Natural killer cell (primary cell): ENCODE results near the gene CHAF1B. TPM values are rescaled to one million over a fixed set of nuclear protein-coding genes. Genes with fewer than 3 reads are reported as not detected.
A peak's percentile ranks its signal among the peaks of the same experiment; 100 is the strongest.
"Not testable (repeated sequence)": the region's sequence is repeated elsewhere in the genome, so short reads cannot be mapped to it uniquely, and the experiment has no call there.

Experiments
- ATAC-seq, 3 donors: fragments of 150-1000 bp in 2 of 3; fragments of 200-7000 bp in 1 of 3; cut with Tn5 transposase; 1 replicate in 1 of 3; 2 replicates in 2 of 3; pipeline ENCODE4 v1.10.0; 2021; ENCODE audit warnings: mild to moderate bottlenecking in 2 of 3, moderate library complexity in 2 of 3
- DNase-seq, 2 donors: peaks; one replicate each; pipeline versions ENCODE4 v3.0.0 to v3.0.0-alpha.2; 2013 to 2021; ENCODE audit warnings: mixed read lengths in 1 of 2
- H3K27ac ChIP-seq: one replicate; pipeline ENCODE4 v1.5.1; 2013; ENCODE audit warnings: mild to moderate bottlenecking, low read length
- H3K27me3 ChIP-seq: one replicate; pipeline ENCODE4 v1.6.1; 2013; ENCODE audit warnings: low read length; ENCODE audit not compliant: control insufficient read depth, insufficient read depth
- H3K36me3 ChIP-seq: one replicate; pipeline ENCODE4 v1.6.1; 2013; ENCODE audit warnings: low read length; ENCODE audit not compliant: control insufficient read depth, insufficient read depth
- H3K4me1 ChIP-seq: one replicate; pipeline ENCODE4 v1.6.1; 2013; ENCODE audit warnings: low read length; ENCODE audit not compliant: control insufficient read depth, insufficient read depth
- H3K4me3 ChIP-seq: one replicate; pipeline ENCODE4 v1.5.1; 2013; ENCODE audit warnings: low read length
- H3K9me3 ChIP-seq: one replicate; pipeline ENCODE4 v1.6.1; 2013; ENCODE audit warnings: low read length; ENCODE audit not compliant: control insufficient read depth, insufficient read depth
- H3K27ac Mint-ChIP-seq, 2 donors: one replicate each; pipeline ENCODE4 v1.8.0; 2022; ENCODE audit warnings: mild to moderate bottlenecking in 2 of 2, mixed read lengths in 2 of 2, moderate library complexity in 1 of 2
- H3K27me3 Mint-ChIP-seq, 2 donors: one replicate each; pipeline ENCODE4 v1.8.0; 2022; ENCODE audit warnings: low read depth in 2 of 2, mixed read lengths in 2 of 2
- H3K36me3 Mint-ChIP-seq: one replicate; pipeline ENCODE4 v1.8.0; 2022; ENCODE audit warnings: mixed read lengths
- H3K4me1 Mint-ChIP-seq, 2 donors: one replicate each; pipeline ENCODE4 v1.8.0; 2022; ENCODE audit warnings: mixed read lengths in 2 of 2
- H3K4me3 Mint-ChIP-seq: one replicate; pipeline ENCODE4 v1.8.0; 2022; ENCODE audit warnings: mild to moderate bottlenecking, moderate library complexity, mixed read lengths
- H3K9me3 Mint-ChIP-seq, 2 donors: one replicate each; pipeline ENCODE4 v1.8.0; 2022; ENCODE audit warnings: mixed read lengths in 2 of 2
- CTCF ChIP-seq: fragments of 200-600 bp; IDR thresholded peaks from one replicate; pipeline ENCODE4 v1.8.0; 2022; ENCODE audit warnings: antibody characterized with exemption
- WGBS: methylation state at CpG from one replicate; pipeline ENCODE4 v1.1.7; 2013; ENCODE audit warnings: missing lambda C conversion rate; ENCODE audit not compliant: insufficient coverage; 5-methylcytosine and 5-hydroxymethylcytosine counted together
- intact Hi-C: fragments of 100-400 bp; cut with micrococcal nuclease; formaldehyde crosslinking; loops from one replicate; pipeline ENCODE4 v1.14.2; 2022
- total RNA-seq, 4 donors: library from RNA; stranded (reverse); fragments of 120-200 nt in 1 of 4; gene quantifications; one replicate each; pipeline versions ENCODE4 v1.2.3 to v1.2.4, GENCODE V29; 2013 to 2022

CHAF1B gene
- total RNA-seq, 3 donors from 2014 or later (not counting 1 experiment from before 2014, with no cell fraction given), result 7.6 to 7.9 (median 7.7) TPM

GRCh38 chr21:36377391-36377842, 7.8 kb upstream of the CHAF1B start:
- ATAC-seq (no peak), DNase-seq (no peak)
- H3K4me3 ChIP-seq, result no peak overlapping the region
- 97% methylated on average over 7 of the region's 7 CpGs for WGBS
- H3K4me3 Mint-ChIP-seq, result no peak overlapping the region
- no peaks in the 10 kb centered on the region for H3K27me3 ChIP-seq
- peak overlapping the region in 1 of 2 donors; percentile 54 for H3K27ac Mint-ChIP-seq
- no peak overlapping the region for H3K27ac ChIP-seq
- H3K36me3 ChIP-seq, result peaks cover 52% of the 10 kb centered on the region
- H3K4me1 Mint-ChIP-seq, result no peaks in the 10 kb centered on the region
- H3K27me3 Mint-ChIP-seq, result no peaks in the 10 kb centered on the region
- H3K36me3 Mint-ChIP-seq, result peaks cover 3% of the 10 kb centered on the region
- no peaks in the 10 kb centered on the region for H3K9me3 ChIP-seq
- TF ChIP-seq CTCF, result no peak
- no peaks in the 10 kb centered on the region for H3K4me1 ChIP-seq
- no peaks in the 10 kb centered on the region for H3K9me3 Mint-ChIP-seq
- intact Hi-C loops, result no loop called here

DNA sequence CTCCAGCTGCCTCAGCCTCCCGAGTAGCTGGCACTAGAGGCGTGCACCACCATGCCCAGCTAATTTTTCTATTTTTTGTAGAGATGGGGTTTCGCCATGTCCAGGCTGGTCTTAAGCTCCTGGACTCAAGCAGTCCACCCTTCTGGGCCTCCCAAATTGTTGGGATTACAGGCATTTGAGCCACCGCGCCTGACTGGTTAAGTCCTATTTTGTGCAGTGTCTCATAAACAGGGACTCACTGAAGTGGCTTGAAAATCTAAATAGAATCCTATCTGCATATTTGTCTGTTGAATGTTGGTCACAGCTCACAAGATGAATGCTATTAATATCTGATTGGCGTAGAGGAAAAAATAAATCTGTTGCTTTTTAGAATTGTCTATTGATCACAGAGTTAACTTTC, 5.9 kb upstream of the CHAF1B start:
- H3K27me3 Mint-ChIP-seq, result no peaks in the 10 kb centered on the region
- Histone ChIP-seq H3K27ac (no peak overlapping the region), H3K27me3 (no peaks in the 10 kb centered on the region), H3K36me3 (peaks cover 37% of the 10 kb centered on the region), H3K4me1 (no peaks in the 10 kb centered on the region), H3K9me3 (no peaks in the 10 kb centered on the region), H3K4me3 (no peak overlapping the region)
- no peak for TF ChIP-seq CTCF
- no peak overlapping the region for H3K27ac Mint-ChIP-seq
- ATAC-seq (no peak), DNase-seq (no peak)
- intact Hi-C loops, result no loop called here
- WGBS, result 97% methylated on average over 6 of the region's 6 CpGs
- H3K36me3 Mint-ChIP-seq, result no peaks in the 10 kb centered on the region
- no peak overlapping the region for H3K4me3 Mint-ChIP-seq
- no peaks in the 10 kb centered on the region for H3K9me3 Mint-ChIP-seq
- H3K4me1 Mint-ChIP-seq, result no peaks in the 10 kb centered on the region

DNA sequence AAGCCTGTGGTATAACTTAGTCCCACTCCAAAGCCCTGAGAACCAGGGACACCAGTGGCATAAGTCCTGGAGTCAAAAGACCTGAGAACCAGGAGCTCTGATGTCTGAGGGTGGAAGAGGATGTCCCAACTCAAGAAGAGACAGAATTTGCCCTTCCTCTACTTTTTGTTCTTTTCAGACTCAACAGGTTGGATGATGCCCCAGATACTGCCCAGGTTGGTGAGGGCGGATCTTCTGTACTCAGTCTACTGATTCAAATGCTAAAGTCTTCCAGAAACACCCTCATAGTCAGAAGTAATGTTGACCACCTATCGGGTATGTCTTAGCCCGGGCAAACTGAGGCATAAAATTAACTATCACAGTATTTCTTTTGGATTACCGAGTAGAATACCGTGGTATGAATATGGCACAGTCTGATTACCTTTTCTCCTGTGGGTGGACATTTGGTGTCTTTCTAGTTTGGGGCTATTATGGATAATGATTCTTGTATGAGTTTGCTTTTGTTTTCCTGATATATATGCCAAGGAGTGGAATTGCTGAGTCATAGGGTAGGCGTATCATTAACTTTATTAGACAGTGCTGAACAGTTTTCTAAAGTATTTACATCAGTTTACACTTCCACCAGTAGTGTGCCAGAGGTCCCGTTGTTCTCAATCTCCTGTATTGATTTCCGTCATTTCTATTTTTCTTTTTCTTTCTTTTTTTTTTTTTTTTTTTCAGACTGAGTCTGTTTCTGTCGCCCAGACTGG, 3.2 kb upstream of the CHAF1B start:
- Mint-ChIP-seq H3K4me1 (peaks cover 0 to 5% of the 10 kb centered on the region in 2 donors), H3K36me3 (no peaks in the 10 kb centered on the region), H3K9me3 (no peaks in the 10 kb centered on the region), H3K27me3 (no peaks in the 10 kb centered on the region), H3K27ac (peak overlapping the region; percentile 56 to 58), H3K4me3 (no peak overlapping the region)
- no peak for DNase-seq
- ATAC-seq, result no peak
- no peak overlapping the region for H3K4me3 ChIP-seq
- H3K27me3 ChIP-seq, result no peaks in the 10 kb centered on the region
- 95% methylated on average over 9 of the region's 9 CpGs for WGBS
- no peak overlapping the region for H3K27ac ChIP-seq
- TF ChIP-seq CTCF, result no peak
- H3K9me3 ChIP-seq, result no peaks in the 10 kb centered on the region
- intact Hi-C loops, result no loop called here
- peaks cover 12% of the 10 kb centered on the region for H3K4me1 ChIP-seq
- H3K36me3 ChIP-seq, result peaks cover 11% of the 10 kb centered on the region

DNA sequence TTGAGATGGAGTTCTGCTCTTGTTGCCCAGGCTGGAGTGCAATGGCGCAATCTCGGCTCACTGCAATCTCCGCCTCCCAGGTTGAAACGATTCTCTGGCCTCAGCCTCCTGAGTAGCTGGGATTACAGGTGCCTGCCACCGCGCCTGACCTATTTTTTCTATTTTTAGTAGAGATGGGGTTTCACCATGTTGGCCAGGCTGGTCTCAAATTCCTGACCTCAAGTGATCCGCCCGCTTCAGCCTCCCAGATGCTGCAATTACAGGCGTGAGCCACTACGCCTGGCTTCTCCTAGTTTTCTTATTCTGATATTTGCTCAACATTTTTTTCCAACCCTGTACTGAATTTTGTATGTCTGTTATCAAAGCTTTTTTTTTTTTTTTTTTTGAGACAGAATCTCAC, 2.5 kb upstream of the CHAF1B start:
- WGBS, result 98% methylated on average over 10 of the region's 10 CpGs
- H3K4me3 ChIP-seq, H3K36me3 ChIP-seq, H3K4me1 Mint-ChIP-seq, ATAC-seq, H3K36me3 Mint-ChIP-seq, H3K27me3 ChIP-seq, DNase-seq, intact Hi-C loops, H3K27ac Mint-ChIP-seq, H3K4me3 Mint-ChIP-seq, H3K9me3 Mint-ChIP-seq, H3K9me3 ChIP-seq, H3K27ac ChIP-seq, H3K27me3 Mint-ChIP-seq: not testable (repeated sequence)
- H3K4me1 ChIP-seq, result peaks cover 12% of the 10 kb centered on the region
